ENCODE results near the gene E4F1. TPM values are rescaled to one million over a fixed set of nuclear protein-coding genes. Genes with fewer than 3 reads are reported as not detected.

Gene E4F1
- total and polyA plus RNA-seq, 9 donors = 0.58 to 26.2 (median 22.7) TPM

DNA sequence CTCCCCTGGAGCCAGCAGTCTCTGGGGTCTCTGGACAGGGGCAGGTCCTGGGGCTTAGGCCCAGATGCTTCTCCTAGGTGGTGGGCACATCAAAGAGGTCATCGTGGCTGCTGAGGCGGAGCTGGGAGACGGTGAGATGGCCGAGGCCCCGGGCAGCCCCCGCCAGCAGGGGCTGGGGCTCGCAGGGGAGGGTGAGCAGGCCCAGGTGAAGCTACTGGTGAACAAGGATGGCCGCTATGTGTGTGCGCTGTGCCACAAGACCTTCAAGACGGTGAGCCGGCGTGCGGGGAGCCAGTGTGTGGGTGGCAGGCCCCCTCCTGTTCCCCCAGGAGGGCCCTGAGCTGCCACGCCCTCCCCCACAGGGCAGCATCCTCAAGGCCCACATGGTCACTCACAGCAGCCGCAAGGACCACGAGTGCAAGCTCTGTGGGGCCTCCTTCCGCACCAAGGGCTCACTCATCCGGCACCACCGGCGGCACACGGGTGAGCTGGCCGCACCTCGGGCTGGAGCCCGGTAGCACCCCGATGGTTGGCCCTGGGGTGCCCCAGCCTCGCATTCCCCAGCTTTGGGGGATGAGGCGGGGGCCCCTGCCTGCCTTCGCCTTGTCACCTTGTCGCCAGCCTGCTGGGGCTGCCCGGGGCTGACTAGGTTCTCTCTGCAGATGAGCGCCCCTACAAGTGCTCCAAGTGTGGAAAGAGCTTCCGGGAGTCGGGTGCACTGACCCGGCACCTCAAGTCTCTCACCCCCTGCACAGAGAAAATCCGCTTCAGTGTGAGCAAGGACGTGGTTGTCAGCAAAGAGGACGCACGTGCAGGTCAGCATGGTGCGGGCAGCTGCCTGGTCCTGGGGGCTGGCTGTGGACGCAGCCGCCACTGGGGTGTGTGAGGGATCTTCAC, 9.0 kb downstream of the E4F1 start:
- 86 to 87% (median 86%) methylated on average over 41 of the region's 41 CpGs for WGBS, 3 donors
- Histone ChIP-seq H3K4me3 (no peak overlapping the region), H3K9me3 (no peaks in the 10 kb centered on the region), H3K36me3 (no peaks in the 10 kb centered on the region), H3K27me3 (no peaks in the 10 kb centered on the region), H3K4me1 (ENCODE audit: insufficient read depth) (peaks cover 7% of the 10 kb centered on the region), H3K27ac (no peak overlapping the region)
- intact Hi-C loops (cut with DNase I) = no loop called here
- no peak for DNase-seq
- TF ChIP-seq, protein P1, sequence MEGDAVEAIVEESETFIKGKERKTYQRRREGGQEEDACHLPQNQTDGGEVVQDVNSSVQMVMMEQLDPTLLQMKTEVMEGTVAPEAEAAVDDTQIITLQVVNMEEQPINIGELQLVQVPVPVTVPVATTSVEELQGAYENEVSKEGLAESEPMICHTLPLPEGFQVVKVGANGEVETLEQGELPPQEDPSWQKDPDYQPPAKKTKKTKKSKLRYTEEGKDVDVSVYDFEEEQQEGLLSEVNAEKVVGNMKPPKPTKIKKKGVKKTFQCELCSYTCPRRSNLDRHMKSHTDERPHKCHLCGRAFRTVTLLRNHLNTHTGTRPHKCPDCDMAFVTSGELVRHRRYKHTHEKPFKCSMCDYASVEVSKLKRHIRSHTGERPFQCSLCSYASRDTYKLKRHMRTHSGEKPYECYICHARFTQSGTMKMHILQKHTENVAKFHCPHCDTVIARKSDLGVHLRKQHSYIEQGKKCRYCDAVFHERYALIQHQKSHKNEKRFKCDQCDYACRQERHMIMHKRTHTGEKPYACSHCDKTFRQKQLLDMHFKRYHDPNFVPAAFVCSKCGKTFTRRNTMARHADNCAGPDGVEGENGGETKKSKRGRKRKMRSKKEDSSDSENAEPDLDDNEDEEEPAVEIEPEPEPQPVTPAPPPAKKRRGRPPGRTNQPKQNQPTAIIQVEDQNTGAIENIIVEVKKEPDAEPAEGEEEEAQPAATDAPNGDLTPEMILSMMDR (IDR thresholded peaks at IDR 0.05) = no peak
- TF ChIP-seq EP300 (IDR thresholded peaks at IDR 0.05) (no peak), POLR2A (IDR thresholded peaks at IDR 0.05) (no peak)

DNA sequence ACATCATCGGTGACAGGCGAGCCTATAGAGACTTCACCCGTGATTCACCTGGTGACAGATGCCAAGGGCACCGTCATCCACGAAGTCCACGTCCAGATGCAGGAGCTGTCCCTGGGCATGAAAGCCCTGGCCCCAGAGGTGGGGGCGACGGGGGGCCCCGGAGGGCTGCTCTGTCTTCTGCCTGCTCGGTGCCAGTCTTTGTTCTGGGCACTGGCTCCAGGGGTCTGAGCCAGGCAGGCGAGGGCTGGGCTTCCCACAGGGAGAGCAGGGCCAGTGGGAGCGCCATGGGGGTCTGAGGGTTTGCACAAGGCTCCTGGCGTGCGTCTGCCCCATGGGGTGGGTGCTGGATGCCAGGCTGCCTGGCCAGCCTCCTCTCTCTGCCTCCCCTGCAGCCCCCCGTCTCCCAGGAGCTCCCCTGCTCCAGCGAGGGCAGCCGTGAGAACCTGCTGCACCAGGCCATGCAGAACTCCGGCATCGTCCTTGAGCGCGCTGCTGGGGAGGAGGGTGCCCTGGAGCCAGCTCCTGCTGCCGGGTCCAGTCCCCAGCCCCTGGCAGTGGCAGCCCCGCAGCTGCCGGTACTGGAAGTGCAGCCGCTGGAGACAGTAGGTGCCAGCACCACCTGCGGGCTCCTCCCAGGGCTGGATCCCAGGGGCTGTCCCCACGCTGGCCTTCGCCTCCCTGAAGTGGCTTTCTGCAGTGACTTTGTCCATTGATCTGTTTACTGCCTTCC, 9.8 kb downstream of the E4F1 start:
- Histone ChIP-seq H3K4me3 (no peak overlapping the region), H3K4me1 (ENCODE audit: insufficient read depth) (peaks cover 7% of the 10 kb centered on the region), H3K27ac (no peak overlapping the region), H3K27me3 (no peaks in the 10 kb centered on the region), H3K36me3 (no peaks in the 10 kb centered on the region), H3K9me3 (peaks cover 0 to 3% of the 10 kb centered on the region in 2 donors)
- no peak for DNase-seq
- 91 to 93% (median 91%) methylated on average over 28 of the region's 28 CpGs for WGBS, 3 donors
- intact Hi-C loops (cut with DNase I) = no loop called here
- TF ChIP-seq POLR2A (IDR thresholded peaks at IDR 0.05) = no peak
- no peak for TF ChIP-seq EP300 (IDR thresholded peaks at IDR 0.05)
- TF ChIP-seq, protein P1 (IDR thresholded peaks at IDR 0.05) = no peak

DNA sequence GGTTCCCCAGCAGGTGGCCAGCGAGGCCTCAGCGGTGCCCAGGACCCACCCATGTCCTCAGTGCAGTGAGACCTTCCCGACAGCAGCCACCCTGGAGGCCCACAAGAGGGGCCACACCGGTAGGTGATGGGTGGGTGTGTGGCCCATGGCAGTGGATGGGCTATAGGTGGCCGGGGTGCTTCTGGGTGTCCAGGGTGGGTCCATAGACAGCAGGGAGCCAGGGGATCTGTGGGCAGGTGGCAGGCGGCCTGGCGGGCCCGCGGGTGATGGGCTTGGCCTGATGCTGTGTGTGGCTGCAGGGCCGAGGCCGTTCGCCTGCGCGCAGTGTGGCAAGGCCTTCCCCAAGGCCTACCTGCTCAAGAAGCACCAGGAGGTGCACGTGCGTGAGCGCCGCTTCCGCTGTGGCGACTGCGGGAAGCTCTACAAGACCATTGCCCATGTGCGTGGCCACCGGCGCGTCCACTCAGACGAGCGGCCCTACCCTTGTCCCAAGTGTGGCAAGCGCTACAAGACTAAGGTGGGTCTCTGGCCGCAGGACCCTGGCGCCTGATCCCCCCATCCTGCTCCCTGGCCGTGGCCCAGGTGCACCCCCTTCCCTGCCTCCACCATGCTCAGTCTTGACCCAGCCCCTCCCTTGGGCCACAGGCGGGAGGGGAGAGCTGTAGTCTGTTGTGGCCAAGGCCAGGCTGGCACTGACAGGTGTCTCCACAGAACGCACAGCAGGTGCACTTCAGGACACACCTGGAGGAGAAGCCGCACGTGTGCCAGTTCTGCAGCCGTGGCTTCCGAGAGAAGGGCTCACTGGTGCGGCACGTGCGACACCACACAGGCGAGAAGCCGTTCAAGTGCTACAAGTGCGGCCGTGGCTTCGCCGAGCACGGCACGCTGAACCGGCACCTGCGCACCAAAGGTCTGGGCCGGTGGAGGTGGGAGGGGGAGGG, 10.8 kb downstream of the E4F1 start:
- 91 to 96% (median 93%) methylated on average over 48 to 51 of the region's 51 CpGs for WGBS, 3 donors
- Histone ChIP-seq H3K27me3 (no peaks in the 10 kb centered on the region), H3K4me1 (ENCODE audit: insufficient read depth) (peaks cover 7% of the 10 kb centered on the region), H3K27ac (no peak overlapping the region), H3K4me3 (no peak overlapping the region), H3K9me3 (peaks cover 0 to 3% of the 10 kb centered on the region in 2 donors), H3K36me3 (no peaks in the 10 kb centered on the region)
- TF ChIP-seq POLR2A (IDR thresholded peaks at IDR 0.05) (no peak), EP300 (IDR thresholded peaks at IDR 0.05) (no peak)
- TF ChIP-seq, protein P1 (IDR thresholded peaks at IDR 0.05) = no peak
- DNase-seq = no peak
- intact Hi-C loops (cut with DNase I) = no loop called here

DNA sequence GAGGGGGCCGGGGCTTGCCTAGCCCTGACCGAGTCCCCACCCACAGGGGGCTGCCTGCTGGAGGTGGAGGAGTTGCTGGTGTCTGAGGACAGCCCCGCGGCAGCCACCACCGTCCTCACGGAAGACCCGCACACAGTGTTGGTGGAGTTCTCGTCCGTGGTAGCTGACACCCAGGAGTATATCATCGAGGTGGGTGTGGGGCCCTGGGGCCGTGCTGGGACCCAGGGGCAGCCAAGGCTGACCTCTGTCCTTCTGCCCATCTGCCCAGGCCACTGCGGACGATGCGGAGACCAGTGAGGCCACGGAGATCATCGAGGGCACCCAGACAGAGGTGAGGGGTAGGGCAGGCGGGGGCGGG, 11.4 kb downstream of the E4F1 start:
- TF ChIP-seq, protein P1 (IDR thresholded peaks at IDR 0.05) = no peak
- TF ChIP-seq EP300 (IDR thresholded peaks at IDR 0.05) = no peak
- no peak for TF ChIP-seq POLR2A (IDR thresholded peaks at IDR 0.05)
- intact Hi-C loops (cut with DNase I) = no loop called here
- no peaks in the 10 kb centered on the region for H3K36me3 ChIP-seq
- H3K4me3 ChIP-seq = no peak overlapping the region
- no peak overlapping the region for H3K27ac ChIP-seq
- WGBS, 3 donors = 87 to 89% (median 88%) methylated on average over 10 to 18 of the region's 18 CpGs
- H3K9me3 ChIP-seq = peaks cover 0 to 3% of the 10 kb centered on the region in 2 donors
- no peaks in the 10 kb centered on the region for H3K27me3 ChIP-seq
- H3K4me1 ChIP-seq (ENCODE audit: insufficient read depth) = peaks cover 7% of the 10 kb centered on the region
- DNase-seq = no peak
